Naive B cell (primary cell): Measurements from ENCODE around the gene MORN1. TPM values are rescaled to one million over a fixed set of nuclear protein-coding genes. Genes with fewer than 3 reads are reported as not detected.
A peak's percentile ranks its signal among the peaks of the same experiment; 100 is the strongest.

ENCODE experiments used
- ATAC-seq, 2 donors: fragments of 150-1000 bp; cut with Tn5 transposase; 2 replicates each; pipeline ENCODE4 v1.10.0; 2021; ENCODE audit warnings: low read depth in 2 of 2, mild to moderate bottlenecking in 2 of 2, moderate library complexity in 2 of 2
- DNase-seq: peaks from one replicate; pipeline ENCODE4 v3.0.0; 2022
- H3K27ac Mint-ChIP-seq, 6 donors: one replicate each; pipeline ENCODE4 v1.8.0; 2020 to 2022; ENCODE audit warnings: mild to moderate bottlenecking in 6 of 6, mixed read lengths in 6 of 6, moderate library complexity in 5 of 6, inconsistent platforms in 2 of 6
- H3K27me3 Mint-ChIP-seq, 3 donors: one replicate each; pipeline ENCODE4 v1.8.0; 2021 to 2022; ENCODE audit warnings: mixed read lengths in 3 of 3, mild to moderate bottlenecking in 1 of 3
- H3K36me3 Mint-ChIP-seq, 2 donors: one replicate each; pipeline ENCODE4 v1.8.0; 2020 to 2022; ENCODE audit warnings: mixed read lengths in 2 of 2, inconsistent platforms in 1 of 2, mild to moderate bottlenecking in 1 of 2
- H3K4me1 Mint-ChIP-seq, 3 donors: one replicate each; pipeline ENCODE4 v1.8.0; 2020 to 2022; ENCODE audit warnings: mixed read lengths in 3 of 3, inconsistent platforms in 1 of 3, mild to moderate bottlenecking in 1 of 3, moderate library complexity in 1 of 3
- H3K4me3 Mint-ChIP-seq, 8 donors: one replicate each; pipeline ENCODE4 v1.8.0; 2020 to 2022; ENCODE audit warnings: mild to moderate bottlenecking in 8 of 8, mixed read lengths in 8 of 8, moderate library complexity in 8 of 8, inconsistent platforms in 2 of 8
- H3K9me3 Mint-ChIP-seq, 7 donors: one replicate each; pipeline ENCODE4 v1.8.0; 2020 to 2022; ENCODE audit warnings: mixed read lengths in 7 of 7, mild to moderate bottlenecking in 5 of 7, inconsistent platforms in 2 of 7, moderate library complexity in 1 of 7
- polyA plus RNA-seq, 6 donors: library from polyadenylated mRNA; unstranded; fragments of 300-500 nt; fragmentation: Illumina TruSeq; gene quantifications; one replicate each; pipeline ENCODE4 v1.2.3, GENCODE V29; 2021; ENCODE audit warnings: low read depth in 6 of 6

MORN1 gene
- polyA plus RNA-seq, 6 donors from 2014 or later, result 0.29 to 7.1 (median 6.1) TPM

- peaks cover 3 to 7% of the 10 kb centered on the region in 2 donors for H3K36me3 Mint-ChIP-seq
- H3K4me3 Mint-ChIP-seq, result no peak overlapping the region
- no peaks in the 10 kb centered on the region for H3K27me3 Mint-ChIP-seq
- peaks cover 0 to 19% (median 8%) of the 10 kb centered on the region in 7 donors for H3K9me3 Mint-ChIP-seq
- DNase-seq, result no peak
- ATAC-seq, result no peak
- no peaks in the 10 kb centered on the region for H3K4me1 Mint-ChIP-seq
- H3K27ac Mint-ChIP-seq, result no peak overlapping the region
Measured at GRCh38 chr1:2360588-2361364, 30.6 kb downstream of the MORN1 start.

- no peaks in the 10 kb centered on the region for H3K4me1 Mint-ChIP-seq
- H3K27me3 Mint-ChIP-seq, result no peaks in the 10 kb centered on the region
- peaks cover 0 to 18% (median 6%) of the 10 kb centered on the region in 7 donors for H3K9me3 Mint-ChIP-seq
- peaks cover 3 to 7% of the 10 kb centered on the region in 2 donors for H3K36me3 Mint-ChIP-seq
- peak overlapping the region in 1 of 6 donors; percentile 90 for H3K27ac Mint-ChIP-seq
- ATAC-seq (no peak), DNase-seq (no peak)
- no peak overlapping the region for H3K4me3 Mint-ChIP-seq
Measured at GRCh38 chr1:2358651-2359640, 32.4 kb downstream of the MORN1 start.

- ATAC-seq (no peak), DNase-seq (no peak)
- H3K9me3 Mint-ChIP-seq, result peaks cover 0 to 9% (median 2%) of the 10 kb centered on the region in 7 donors
- H3K36me3 Mint-ChIP-seq, result peaks cover 0 to 7% of the 10 kb centered on the region in 2 donors
- H3K27ac Mint-ChIP-seq, result no peak overlapping the region
- no peaks in the 10 kb centered on the region for H3K4me1 Mint-ChIP-seq
- H3K4me3 Mint-ChIP-seq, result no peak overlapping the region
- no peaks in the 10 kb centered on the region for H3K27me3 Mint-ChIP-seq
Measured at GRCh38 chr1:2358072-2358471, 33.3 kb downstream of the MORN1 start.

- peak overlapping the region in 1 of 6 donors; percentile 67 for H3K27ac Mint-ChIP-seq
- no peaks in the 10 kb centered on the region for H3K4me1 Mint-ChIP-seq
- H3K4me3 Mint-ChIP-seq, result no peak overlapping the region
- peaks cover 0 to 3% of the 10 kb centered on the region in 2 donors for H3K36me3 Mint-ChIP-seq
- DNase-seq (no peak), ATAC-seq (no peak)
- H3K9me3 Mint-ChIP-seq, result peaks cover 0 to 4% (median 0%) of the 10 kb centered on the region in 7 donors
- H3K27me3 Mint-ChIP-seq, result no peaks in the 10 kb centered on the region
Measured at GRCh38 chr1:2356911-2357845, 34.2 kb downstream of the MORN1 start.

- no peaks in the 10 kb centered on the region for H3K36me3 Mint-ChIP-seq
- H3K27ac Mint-ChIP-seq, result no peak overlapping the region
- no peak for ATAC-seq
Measured at GRCh38 chr1:2356401-2356800, 35.0 kb downstream of the MORN1 start.

GRCh38 chr1:2355373-2356261 is 35.7 kb downstream of the MORN1 start:
- Mint-ChIP-seq H3K4me1 (no peaks in the 10 kb centered on the region), H3K36me3 (no peaks in the 10 kb centered on the region)

More at GRCh38 chr1:2356401-2356800, 35.0 kb downstream of the MORN1 start:
- Mint-ChIP-seq H3K27me3 (no peaks in the 10 kb centered on the region), H3K9me3 (peaks cover 0 to 4% (median 0%) of the 10 kb centered on the region in 7 donors), H3K4me1 (no peaks in the 10 kb centered on the region), H3K4me3 (no peak overlapping the region)
- DNase-seq, result no peak

GRCh38 chr1:2354511-2355372 is 36.6 kb downstream of the MORN1 start:
- H3K4me3 Mint-ChIP-seq, result no peak overlapping the region
- H3K9me3 Mint-ChIP-seq, result no peaks in the 10 kb centered on the region
- H3K27me3 Mint-ChIP-seq, result no peaks in the 10 kb centered on the region

More at GRCh38 chr1:2355373-2356261, 35.7 kb downstream of the MORN1 start:
- Mint-ChIP-seq H3K4me3 (no peak overlapping the region), H3K27me3 (no peaks in the 10 kb centered on the region), H3K9me3 (peaks cover 0 to 4% (median 0%) of the 10 kb centered on the region in 7 donors), H3K27ac (no peak overlapping the region)
- DNase-seq (no peak), ATAC-seq (no peak)

GRCh38 chr1:2353551-2354438 is 37.6 kb downstream of the MORN1 start:
- Mint-ChIP-seq H3K27me3 (no peaks in the 10 kb centered on the region), H3K4me3 (no peak overlapping the region), H3K27ac (peak overlapping the region in 1 of 6 donors; percentile 36), H3K36me3 (no peaks in the 10 kb centered on the region), H3K9me3 (no peaks in the 10 kb centered on the region), H3K4me1 (peaks cover 0 to 2% (median 0%) of the 10 kb centered on the region in 3 donors)
- DNase-seq, result no peak
- ATAC-seq, result no peak

More at GRCh38 chr1:2354511-2355372, 36.6 kb downstream of the MORN1 start:
- H3K36me3 Mint-ChIP-seq, result no peaks in the 10 kb centered on the region
- ATAC-seq, result no peak
- H3K27ac Mint-ChIP-seq, result peak overlapping the region in 1 of 6 donors; percentile 36
- DNase-seq, result no peak
- no peaks in the 10 kb centered on the region for H3K4me1 Mint-ChIP-seq

- H3K9me3 Mint-ChIP-seq, result no peaks in the 10 kb centered on the region
- H3K27me3 Mint-ChIP-seq, result no peaks in the 10 kb centered on the region
- H3K36me3 Mint-ChIP-seq, result no peaks in the 10 kb centered on the region
Measured at GRCh38 chr1:2352897-2353550, 38.3 kb downstream of the MORN1 start.

GRCh38 chr1:2352341-2352896 is 38.9 kb downstream of the MORN1 start:
- no peak overlapping the region for H3K27ac Mint-ChIP-seq
- no peaks in the 10 kb centered on the region for H3K9me3 Mint-ChIP-seq
- no peaks in the 10 kb centered on the region for H3K27me3 Mint-ChIP-seq
- no peak overlapping the region for H3K4me3 Mint-ChIP-seq
- DNase-seq (no peak), ATAC-seq (no peak)
- no peaks in the 10 kb centered on the region for H3K36me3 Mint-ChIP-seq
- peaks cover 0 to 2% (median 0%) of the 10 kb centered on the region in 3 donors for H3K4me1 Mint-ChIP-seq

More at GRCh38 chr1:2352897-2353550, 38.3 kb downstream of the MORN1 start:
- Mint-ChIP-seq H3K4me3 (no peak overlapping the region), H3K27ac (no peak overlapping the region), H3K4me1 (peaks cover 0 to 2% (median 0%) of the 10 kb centered on the region in 3 donors)
- ATAC-seq (no peak), DNase-seq (no peak)
